Tibial nerve (tissue), 4 donors: Measurements from ENCODE around the gene HHLA2.

ENCODE experiments used
- CTCF ChIP-seq, 5 experiments: fragments of 200-600 bp in 3 of 5; fragments of 450-650 bp in 2 of 5; sonication (generic) in 3 of 5; IDR thresholded peaks; one replicate each; pipeline ENCODE4 v1.5.1; 2016 to 2019; ENCODE audit warnings: antibody characterized with exemption in 5 of 5, mild to moderate bottlenecking in 3 of 5, moderate library complexity in 2 of 5
- EP300 ChIP-seq, 2 donors: sonication (generic); formaldehyde crosslinking; IDR thresholded peaks; one replicate each; pipeline ENCODE4 v1.6.1; 2017; ENCODE audit warnings: antibody characterized with exemption in 2 of 2, mild to moderate bottlenecking in 1 of 2
- POLR2A ChIP-seq, 2 donors: fragments of 450-650 bp; IDR thresholded peaks; one replicate each; pipeline ENCODE4 v1.6.1; 2017; ENCODE audit warnings: antibody characterized with exemption in 2 of 2, mild to moderate bottlenecking in 2 of 2, moderate library complexity in 2 of 2

- TF ChIP-seq POLR2A (IDR thresholded peaks at IDR 0.05) (no peak), CTCF (IDR thresholded peaks at IDR 0.05) (no peak), EP300 (IDR thresholded peaks at IDR 0.05) (no peak)
Measured at GRCh38 chr3:108412121-108412750, 115.9 kb downstream of the HHLA2 start.
